GM12878 (cell line): ENCODE data around the gene TRIM69. TPM values are rescaled to one million over a fixed set of nuclear protein-coding genes. Genes with fewer than 3 reads are reported as not detected.

ENCODE experiments used
- ATAC-seq: fragments of 200-7000 bp; cut with Tn5 transposase; 3 replicates; pipeline ENCODE4 v1.9.1; 2020; ENCODE audit warnings: mild to moderate bottlenecking, moderate library complexity
- BruUV-seq: library from RNA; stranded (reverse); fragments of 400-500 nt; replicated peaks from 2 replicates; lab custom pipeline; 2021; lab: Mats Ljungman, UMichigan
- CTCF ChIA-PET: fragments of 300-600 bp; sonication (Branson Sonifier 250); formaldehyde crosslinking; extraction: SDS; loops from one replicate; lab custom pipeline; 2021; ENCODE audit warnings: inconsistent platforms; lab: Yijun Ruan, JAX
- POLR2A ChIA-PET: fragments of 350-600 bp; formaldehyde crosslinking; extraction: SDS; loops from one replicate; lab custom pipeline; 2021; ENCODE audit warnings: inconsistent platforms; lab: Charles Lee
- RAD21 ChIA-PET: fragments of 300-600 bp; sonication (Branson Sonifier 250); formaldehyde crosslinking; loops from one replicate; lab custom pipeline; 2023; ENCODE audit warnings: antibody characterized with exemption; ENCODE audit not compliant: unreplicated experiment; lab: Charles Lee
- SMC1A ChIA-PET: fragments of 300-600 bp; sonication (Branson Sonifier 250); formaldehyde crosslinking; loops from one replicate; lab custom pipeline; 2023; ENCODE audit not compliant: unreplicated experiment, uncharacterized antibody; lab: Charles Lee
- DNase-seq: peaks from one replicate; pipeline ENCODE4 v3.0.0-alpha.2; 2011; ENCODE audit warnings: low read depth, low spot score
- FAIRE-seq: peaks from 3 replicates; lab custom pipeline; 2011; peaks lifted over from hg19 to GRCh38; lab: Jason Lieb, UNC
- H2AFZ ChIP-seq: 2 replicates; pipeline ENCODE4 v1.6.0; 2011; ENCODE audit warnings: low read depth, low read length, control low read depth; ENCODE audit not compliant: control insufficient read depth
- H3K27ac ChIP-seq: 2 replicates; pipeline ENCODE4 v1.5.1; 2011; ENCODE audit warnings: control low read depth; ENCODE audit not compliant: control insufficient read depth, insufficient read depth
- H3K27me3 ChIP-seq, 2 experiments: replicated peaks in 1 of 2; 2 replicates each; pipeline versions ENCODE4 v1.6.0 to v1.6.1; 2011; ENCODE audit warnings: low read length in 1 of 2; ENCODE audit not compliant: control insufficient read depth in 2 of 2, insufficient read depth in 2 of 2
- H3K36me3 ChIP-seq, 2 experiments: 2 replicates each; pipeline ENCODE4 v1.5.1; 2011; ENCODE audit warnings: low read length in 1 of 2; ENCODE audit not compliant: control insufficient read depth in 2 of 2, insufficient read depth in 2 of 2
- H3K4me1 ChIP-seq: 2 replicates; pipeline ENCODE4 v1.6.1; 2011; ENCODE audit warnings: mild to moderate bottlenecking, low read length, moderate library complexity, mixed read lengths; ENCODE audit not compliant: control insufficient read depth, insufficient read depth
- H3K4me2 ChIP-seq: 2 replicates; pipeline ENCODE4 v1.6.0; 2011; ENCODE audit warnings: control low read depth; ENCODE audit not compliant: control insufficient read depth, insufficient read depth
- H3K4me3 ChIP-seq: fragments of 200-600 bp; sonication (generic); 2 replicates; pipeline ENCODE4 v1.5.1; 2016
- H3K79me2 ChIP-seq: 2 replicates; pipeline ENCODE4 v1.6.0; 2011; ENCODE audit warnings: low read length; ENCODE audit not compliant: control insufficient read depth, insufficient read depth
- H3K9ac ChIP-seq: 2 replicates; pipeline ENCODE4 v1.8.0; 2011; ENCODE audit warnings: low read length, control low read depth, mixed read lengths; ENCODE audit not compliant: control insufficient read depth, insufficient read depth
- H3K9me3 ChIP-seq: replicated peaks from 3 replicates; pipeline ENCODE4 v1.5.1; 2011; ENCODE audit warnings: mild to moderate bottlenecking, low read length; ENCODE audit not compliant: control insufficient read depth, insufficient read depth
- H4K20me1 ChIP-seq: 2 replicates; pipeline ENCODE4 v1.6.0; 2011; ENCODE audit not compliant: control insufficient read depth, insufficient read depth
- ATF7 ChIP-seq: fragments of 450-650 bp; IDR thresholded peaks from 2 replicates; pipeline ENCODE4 v1.6.1; 2016; ENCODE audit warnings: low read depth, mild to moderate bottlenecking
- BCLAF1 ChIP-seq: fragments of 450-650 bp; IDR thresholded peaks from 2 replicates; pipeline ENCODE4 v1.6.1; 2017; ENCODE audit warnings: antibody characterized with exemption, mild to moderate bottlenecking, moderate library complexity
- CHD1 ChIP-seq: IDR thresholded peaks from 2 replicates; pipeline ENCODE4 v1.6.1; 2012; ENCODE audit warnings: low read depth, low read length, improper control_type of control experiment
- HDAC2 ChIP-seq: fragments of 200-600 bp; sonication (generic); IDR thresholded peaks from 2 replicates; pipeline ENCODE4 v1.6.1; 2017
- IRF4 ChIP-seq: IDR thresholded peaks from 2 replicates; pipeline ENCODE4 v1.6.1; 2011; ENCODE audit warnings: low read depth, low read length
- MAX ChIP-seq: IDR thresholded peaks from 2 replicates; pipeline ENCODE4 v1.6.1; 2012; ENCODE audit warnings: low read depth, low read length, improper control_type of control experiment
- MXI1 ChIP-seq: fragments of 150-350 bp; IDR thresholded peaks from 2 replicates; pipeline ENCODE4 v1.6.1; 2011; ENCODE audit warnings: low read depth, mild to moderate bottlenecking, inconsistent platforms, low read length, improper control_type of control experiment
- PAX5 ChIP-seq: IDR thresholded peaks from 2 replicates; pipeline ENCODE4 v1.6.1; 2011; ENCODE audit warnings: low read depth, low read length, borderline replicate concordance
- POU2F2 ChIP-seq: IDR thresholded peaks from 3 replicates; pipeline ENCODE4 v1.6.1; 2011; ENCODE audit warnings: low read depth, mild to moderate bottlenecking, low read length, borderline replicate concordance
- RUNX3 ChIP-seq: IDR thresholded peaks from 2 replicates; pipeline ENCODE4 v1.6.1; 2012; ENCODE audit warnings: low read length, inconsistent platforms
- YY1 ChIP-seq: IDR thresholded peaks from 2 replicates; pipeline ENCODE4 v1.6.1; 2011; ENCODE audit warnings: low read depth, mild to moderate bottlenecking, low read length
- WGBS: methylation state at CpG from one replicate; pipeline ENCODE4 v1.1.6; 2016; ENCODE audit warnings: low lambda C conversion rate; ENCODE audit not compliant: insufficient replicate concordance, insufficient coverage; ENCODE audit errors: missing lambda C conversion rate; 5-methylcytosine and 5-hydroxymethylcytosine counted together
- in situ Hi-C: fragments of 300-500 bp; cut with MboI; formaldehyde crosslinking; loops from 9 replicates; pipeline ENCODE4 v1.14.3; 2018; ENCODE audit warnings: mixed read lengths
- intact Hi-C: fragments of 100-400 bp; cut with micrococcal nuclease; formaldehyde crosslinking; loops from one replicate; pipeline ENCODE4 v1.14.2; 2022; ENCODE audit not compliant: unreplicated experiment
- polyA plus RNA-seq, 11 experiments: library from polyadenylated mRNA; depleted of rRNA in 4 of 11; unstranded in 6 of 11; stranded (reverse) in 5 of 11; fragments of >200 nt; fragmentation: Nextera tagmentation in 4 of 11; fragmentation: Illumina TruSeq in 1 of 11; extraction: Ambion mirVana in 4 of 11; extraction: Trizol in 1 of 11; gene quantifications; 1 replicate in 1 of 11; 2 replicates in 10 of 11; pipeline versions ENCODE4 v1.2.1 to v1.2.3, GENCODE V29; 2011 to 2016; ENCODE audit warnings: inconsistent platforms in 2 of 11, missing spikeins in 2 of 11, low read depth in 1 of 11
- total RNA-seq, 4 experiments: library from RNA; depleted of rRNA in 3 of 4; stranded (reverse); fragments of >200 nt in 3 of 4; fragmentation: Illumina TruSeq in 1 of 4; extraction: Trizol in 1 of 4; gene quantifications; 2 replicates each; pipeline versions ENCODE4 v1.2.1 to v1.2.3, GENCODE V29; 2013 to 2021
- TF ChIP-seq, protein P1 (sequence below): fragments of 450-650 bp; IDR thresholded peaks from 2 replicates; pipeline ENCODE4 v1.6.1; 2017; ENCODE audit warnings: mild to moderate bottlenecking, moderate library complexity
- TF ChIP-seq, protein P2 (sequence below): fragments of 450-650 bp; IDR thresholded peaks from 2 replicates; pipeline ENCODE4 v1.6.1; 2017; ENCODE audit warnings: mild to moderate bottlenecking

Gene TRIM69
- total and polyA plus RNA-seq, 10 of the 15 experiments (the other 5 are each of a cell fraction or from before 2014, with no cell fraction given): 11.2 to 52.7 (median 37.8) TPM

GRCh38 chr15:44712346-44713005 lies 23.9 kb upstream of the TRIM69 start:
- ATAC-seq (peak; percentile 37), FAIRE-seq (peak; percentile 13), DNase-seq (no peak)
- Histone ChIP-seq H3K4me3 (peak overlapping the region; percentile 99), H3K4me2 (peak overlapping the region; percentile 93; the same call in 1 of the 2 replicates), H3K4me1 (peaks cover 26% of the 10 kb centered on the region), H3K27ac (peak overlapping the region; percentile 99), H3K79me2 (peaks cover 88% of the 10 kb centered on the region), H4K20me1 (peaks cover 30% of the 10 kb centered on the region), H2AFZ (no peak overlapping the region), H3K36me3 (peaks cover 17 to 40% of the 10 kb centered on the region in 2 experiments), H3K9ac (peak overlapping the region; percentile 100), H3K9me3 (no peaks in the 10 kb centered on the region), H3K27me3 (no peaks in the 10 kb centered on the region)
- under 1% methylated on average over 20 of the region's 24 CpGs for WGBS
- ChIA-PET SMC1A (interaction anchor here (1.6 to 19.0 kb wide), 6 partner anchors 9 to 134 kb away, joined by 4 to 637 read pairs (median 18); partner anchors contain the start of genes SPG11 and TRIM69), CTCF (interaction anchor here (1.8 to 14.3 kb wide), 5 partner anchors 9 to 134 kb away, joined by 6 to 278 read pairs (median 153); partner anchors contain the start of genes SPG11 and TRIM69), POLR2A (interaction anchor here (0.6 to 24.8 kb wide), 5 partner anchors 9 to 115 kb away, joined by 5 to 718 read pairs (median 79); partner anchors contain the start of genes SPG11 and TRIM69), RAD21 (interaction anchor here (1.0 to 18.4 kb wide), 4 partner anchors 17 to 52 kb away, joined by 4 to 653 read pairs (median 120); partner anchors contain the start of genes SPG11 and TRIM69)
- intact Hi-C loops: no loop called here
- in situ Hi-C loops: loop anchor here (5.0 kb wide), 1 partner anchor 45 kb away; no protein-coding TSS in a partner anchor
- TSS peak; percentile 62 for BruUV-seq
- TF ChIP-seq YY1 (0 out of 2 replicates have a peak, but pooled peaks have one; percentile 5), IRF4 (no peak), HDAC2 (no peak), POU2F2 (peak; percentile 56; the same call in 1 of the 3 replicates), BCLAF1 (0 out of 2 replicates have a peak, but pooled peaks have one; percentile 20), RUNX3 (peak; percentile 71), MAX (0 out of 2 replicates have a peak, but pooled peaks have one; percentile 39), MXI1 (peak; percentile 29; the same call in 1 of the 2 replicates), CHD1 (peak; percentile 84), ATF7 (no peak), PAX5 (no peak; the same call in none of the 2 replicates)
- TF ChIP-seq, protein P1, sequence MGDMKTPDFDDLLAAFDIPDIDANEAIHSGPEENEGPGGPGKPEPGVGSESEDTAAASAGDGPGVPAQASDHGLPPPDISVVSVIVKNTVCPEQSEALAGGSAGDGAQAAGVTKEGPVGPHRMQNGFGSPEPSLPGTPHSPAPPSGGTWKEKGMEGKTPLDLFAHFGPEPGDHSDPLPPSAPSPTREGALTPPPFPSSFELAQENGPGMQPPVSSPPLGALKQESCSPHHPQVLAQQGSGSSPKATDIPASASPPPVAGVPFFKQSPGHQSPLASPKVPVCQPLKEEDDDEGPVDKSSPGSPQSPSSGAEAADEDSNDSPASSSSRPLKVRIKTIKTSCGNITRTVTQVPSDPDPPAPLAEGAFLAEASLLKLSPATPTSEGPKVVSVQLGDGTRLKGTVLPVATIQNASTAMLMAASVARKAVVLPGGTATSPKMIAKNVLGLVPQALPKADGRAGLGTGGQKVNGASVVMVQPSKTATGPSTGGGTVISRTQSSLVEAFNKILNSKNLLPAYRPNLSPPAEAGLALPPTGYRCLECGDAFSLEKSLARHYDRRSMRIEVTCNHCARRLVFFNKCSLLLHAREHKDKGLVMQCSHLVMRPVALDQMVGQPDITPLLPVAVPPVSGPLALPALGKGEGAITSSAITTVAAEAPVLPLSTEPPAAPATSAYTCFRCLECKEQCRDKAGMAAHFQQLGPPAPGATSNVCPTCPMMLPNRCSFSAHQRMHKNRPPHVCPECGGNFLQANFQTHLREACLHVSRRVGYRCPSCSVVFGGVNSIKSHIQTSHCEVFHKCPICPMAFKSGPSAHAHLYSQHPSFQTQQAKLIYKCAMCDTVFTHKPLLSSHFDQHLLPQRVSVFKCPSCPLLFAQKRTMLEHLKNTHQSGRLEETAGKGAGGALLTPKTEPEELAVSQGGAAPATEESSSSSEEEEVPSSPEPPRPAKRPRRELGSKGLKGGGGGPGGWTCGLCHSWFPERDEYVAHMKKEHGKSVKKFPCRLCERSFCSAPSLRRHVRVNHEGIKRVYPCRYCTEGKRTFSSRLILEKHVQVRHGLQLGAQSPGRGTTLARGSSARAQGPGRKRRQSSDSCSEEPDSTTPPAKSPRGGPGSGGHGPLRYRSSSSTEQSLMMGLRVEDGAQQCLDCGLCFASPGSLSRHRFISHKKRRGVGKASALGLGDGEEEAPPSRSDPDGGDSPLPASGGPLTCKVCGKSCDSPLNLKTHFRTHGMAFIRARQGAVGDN: peak; percentile 21; the same call in 1 of the 2 replicates
- TF ChIP-seq, protein P2, sequence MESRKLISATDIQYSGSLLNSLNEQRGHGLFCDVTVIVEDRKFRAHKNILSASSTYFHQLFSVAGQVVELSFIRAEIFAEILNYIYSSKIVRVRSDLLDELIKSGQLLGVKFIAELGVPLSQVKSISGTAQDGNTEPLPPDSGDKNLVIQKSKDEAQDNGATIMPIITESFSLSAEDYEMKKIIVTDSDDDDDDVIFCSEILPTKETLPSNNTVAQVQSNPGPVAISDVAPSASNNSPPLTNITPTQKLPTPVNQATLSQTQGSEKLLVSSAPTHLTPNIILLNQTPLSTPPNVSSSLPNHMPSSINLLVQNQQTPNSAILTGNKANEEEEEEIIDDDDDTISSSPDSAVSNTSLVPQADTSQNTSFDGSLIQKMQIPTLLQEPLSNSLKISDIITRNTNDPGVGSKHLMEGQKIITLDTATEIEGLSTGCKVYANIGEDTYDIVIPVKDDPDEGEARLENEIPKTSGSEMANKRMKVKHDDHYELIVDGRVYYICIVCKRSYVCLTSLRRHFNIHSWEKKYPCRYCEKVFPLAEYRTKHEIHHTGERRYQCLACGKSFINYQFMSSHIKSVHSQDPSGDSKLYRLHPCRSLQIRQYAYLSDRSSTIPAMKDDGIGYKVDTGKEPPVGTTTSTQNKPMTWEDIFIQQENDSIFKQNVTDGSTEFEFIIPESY: no peak
